GM21447 (cell line): ENCODE results near the gene PDGFC.
"Not testable (repeated sequence)": the region's sequence is repeated elsewhere in the genome, so short reads cannot be mapped to it uniquely, and the experiment has no call there.

Experiments used
- ATAC-seq: cut with Tn5 transposase; IDR thresholded peaks from one replicate; pipeline ENCODE4 v1.9.1; 2021; ENCODE audit not compliant: unreplicated experiment

Gene PDGFC

GRCh38 chr4:156913234-156913633, 58.4 kb downstream of the PDGFC start:
- ATAC-seq: no peak

GRCh38 chr4:156909010-156909409, 62.6 kb downstream of the PDGFC start:
- ATAC-seq: no peak

- ATAC-seq: no peak
Measured at GRCh38 chr4:156906325-156906724, 65.3 kb downstream of the PDGFC start.

- ATAC-seq: no peak
Measured at GRCh38 chr4:156901871-156902270, 69.7 kb downstream of the PDGFC start.

GRCh38 chr4:156898373-156899117, 73.1 kb downstream of the PDGFC start:
- no peak for ATAC-seq

GRCh38 chr4:156896527-156896926, 75.1 kb downstream of the PDGFC start:
- no peak for ATAC-seq

GRCh38 chr4:156894234-156894633, 77.4 kb downstream of the PDGFC start:
- no peak for ATAC-seq

GRCh38 chr4:156892805-156893204, 78.8 kb downstream of the PDGFC start:
- no peak for ATAC-seq

- ATAC-seq: no peak
Measured at GRCh38 chr4:156889616-156890594, 81.7 kb downstream of the PDGFC start.

- no peak for ATAC-seq
Measured at GRCh38 chr4:156888762-156889161, 82.8 kb downstream of the PDGFC start.

- ATAC-seq: no peak
Measured at GRCh38 chr4:156886481-156886880, 85.1 kb downstream of the PDGFC start.

GRCh38 chr4:156885374-156885773, 86.2 kb downstream of the PDGFC start:
- no peak for ATAC-seq

GRCh38 chr4:156884183-156884582, 87.4 kb downstream of the PDGFC start:
- no peak for ATAC-seq

GRCh38 chr4:156875704-156876103, 95.9 kb downstream of the PDGFC start:
- ATAC-seq: no peak

- no peak for ATAC-seq
Measured at GRCh38 chr4:156875055-156875454, 96.5 kb downstream of the PDGFC start.

- no peak for ATAC-seq
Measured at GRCh38 chr4:156873799-156874198, 97.8 kb downstream of the PDGFC start.

- ATAC-seq: no peak
Measured at GRCh38 chr4:156870861-156871260, 100.7 kb downstream of the PDGFC start.

GRCh38 chr4:156870131-156870530, 101.5 kb downstream of the PDGFC start:
- no peak for ATAC-seq

GRCh38 chr4:156866088-156866487, 105.5 kb downstream of the PDGFC start:
- ATAC-seq: not testable (repeated sequence)

GRCh38 chr4:156865451-156865850, 106.1 kb downstream of the PDGFC start:
- no peak for ATAC-seq

- no peak for ATAC-seq
Measured at GRCh38 chr4:156858071-156858470, 113.5 kb downstream of the PDGFC start.

GRCh38 chr4:156838761-156839160, 132.8 kb downstream of the PDGFC start:
- no peak for ATAC-seq
